ENCODE measurements around the gene COX19. TPM values are rescaled to one million over a fixed set of nuclear protein-coding genes. Genes with fewer than 3 reads are reported as not detected.
A peak's percentile ranks its signal among the peaks of the same experiment; 100 is the strongest.

COX19 gene
- total and polyA plus RNA-seq, 2 of the 13 experiments (the other 11 are each of a cell fraction or from before 2014, with no cell fraction given), result 11.5 to 21.7 TPM

GRCh38 chr7:977326-978048 is 2.1 kb upstream of the COX19 start (continued):
- TF ChIP-seq AGO2 (optimal IDR thresholded peaks at IDR 0.05; ENCODE audit: low read depth, low read length), result peak; percentile 76
- 0 out of 2 replicates have a peak, but pooled peaks have one; percentile 50 for TF ChIP-seq ZMYM2 (CRISPR knock-in tag; IDR thresholded peaks at IDR 0.05)
- TF ChIP-seq MIER3 (CRISPR knock-in tag; IDR thresholded peaks at IDR 0.05; ENCODE audit: borderline replicate concordance), result 0 out of 2 replicates have a peak, but pooled peaks have one; percentile 40
- TF ChIP-seq RFXAP (CRISPR knock-in tag; IDR thresholded peaks at IDR 0.05; ENCODE audit: borderline replicate concordance), result peak; percentile 72
- peak; percentile 64; the same call in 1 of the 2 replicates for TF ChIP-seq TEF (CRISPR knock-in tag; IDR thresholded peaks at IDR 0.05)
- TF ChIP-seq ZBTB46 (CRISPR knock-in tag; IDR thresholded peaks at IDR 0.05; ENCODE audit: borderline replicate concordance), result no peak
- no peak; the same call in 1 of the 2 replicates for TF ChIP-seq ELF3 (CRISPR knock-in tag; IDR thresholded peaks at IDR 0.05)
- no peak for TF ChIP-seq FOXO4 (CRISPR knock-in tag; conservative IDR thresholded peaks at IDR 0.05)
- no peak for TF ChIP-seq ZNF674 (CRISPR knock-in tag; IDR thresholded peaks at IDR 0.05; ENCODE audit: low read depth)
- peak; percentile 92 for TF ChIP-seq ZNF746 (CRISPR knock-in tag; IDR thresholded peaks at IDR 0.05)
- TF ChIP-seq FIP1L1 (IDR thresholded peaks at IDR 0.05; ENCODE audit: borderline replicate concordance, insufficient read depth, low read depth, low read length), result no peak; the same call in 1 of the 2 replicates
- TF ChIP-seq YY1 (IDR thresholded peaks at IDR 0.05; ENCODE audit: insufficient read depth, insufficient replicate concordance, low read depth, low read length), result peak; percentile 59
- peak; percentile 96 for TF ChIP-seq ZGPAT (CRISPR knock-in tag; IDR thresholded peaks at IDR 0.05)
- TF ChIP-seq ZNF614 (CRISPR knock-in tag; IDR thresholded peaks at IDR 0.05; ENCODE audit: borderline replicate concordance), result peak; percentile 84
- peak; percentile 66; the same call in 1 of the 2 replicates for TF ChIP-seq ZNF317 (CRISPR knock-in tag; IDR thresholded peaks at IDR 0.05)
- TF ChIP-seq ZNF549 (CRISPR knock-in tag; IDR thresholded peaks at IDR 0.05), result no peak
- 0 out of 2 replicates have a peak, but pooled peaks have one; percentile 26 for TF ChIP-seq CAMTA2 (CRISPR knock-in tag; IDR thresholded peaks at IDR 0.05; ENCODE audit: borderline replicate concordance)
- peak; percentile 95 for TF ChIP-seq REPIN1 (CRISPR knock-in tag; IDR thresholded peaks at IDR 0.05; ENCODE audit: borderline replicate concordance, low read depth)
- TF ChIP-seq MAZ (IDR thresholded peaks at IDR 0.05; ENCODE audit: borderline replicate concordance, low read depth, low read length), result peak; percentile 83
- peak; percentile 75 for TF ChIP-seq MAZ (CRISPR knock-in tag; IDR thresholded peaks at IDR 0.05; ENCODE audit: low read depth)
- peak; percentile 84; the same call in 1 of the 2 replicates for TF ChIP-seq TARDBP (CRISPR knock-in tag; IDR thresholded peaks at IDR 0.05)
- TF ChIP-seq CEBPB (IDR thresholded peaks at IDR 0.05; ENCODE audit: borderline replicate concordance, low read depth, low read length), result peak; percentile 96
- TF ChIP-seq TFDP2 (CRISPR knock-in tag; IDR thresholded peaks at IDR 0.05), result peak; percentile 75; the same call in 1 of the 2 replicates
